ENCODE data around the gene PPP3CA.

The PPP3CA gene

GRCh38 chr4:101292901-101293300 is 54.4 kb downstream of the PPP3CA start:
- FAIRE-seq (no peak), DNase-seq (ENCODE audit: insufficient read length, low spot score) (no peak)
- TF ChIP-seq TAF1 (IDR thresholded peaks at IDR 0.05; ENCODE audit: low read depth, low read length): no peak
- no peak for TF ChIP-seq SPI1 (IDR thresholded peaks at IDR 0.05; ENCODE audit: low read depth, low read length)
- TF ChIP-seq POLR2A (IDR thresholded peaks at IDR 0.05; ENCODE audit: low read depth, low read length): no peak
- no peak for TF ChIP-seq POU2F2 (IDR thresholded peaks at IDR 0.05; ENCODE audit: low read depth, low read length)
- TF ChIP-seq POLR2AphosphoS5 (IDR thresholded peaks at IDR 0.05; ENCODE audit: low read depth, low read length): no peak
- TF ChIP-seq PAX5 (IDR thresholded peaks at IDR 0.05; ENCODE audit: insufficient read depth, low read length, severe bottlenecking): no peak

DNA sequence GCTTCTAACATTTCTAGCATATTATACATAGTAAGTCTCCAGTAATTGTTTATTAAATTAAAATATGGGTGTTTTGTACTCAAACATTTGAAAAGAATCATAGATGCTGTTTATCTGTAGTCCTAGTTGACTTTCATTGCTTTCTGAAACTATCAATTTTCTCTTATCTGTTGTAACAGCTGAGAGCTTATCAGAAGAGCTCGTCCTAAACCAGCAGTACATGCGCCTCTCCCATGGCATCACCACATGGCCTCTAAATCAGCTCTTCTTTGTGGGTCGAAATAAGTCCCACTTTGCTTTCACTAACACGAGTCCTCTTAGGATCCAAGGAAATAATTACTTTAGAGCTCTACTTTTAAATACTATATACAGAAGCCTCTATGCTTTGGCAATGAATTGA is 55.1 kb downstream of the PPP3CA start:
- DNase-seq (ENCODE audit: insufficient read length, low spot score): no peak
- TF ChIP-seq TAF1 (IDR thresholded peaks at IDR 0.05; ENCODE audit: low read depth, low read length) (no peak), POU2F2 (IDR thresholded peaks at IDR 0.05; ENCODE audit: low read depth, low read length) (no peak), POLR2AphosphoS5 (IDR thresholded peaks at IDR 0.05; ENCODE audit: low read depth, low read length) (no peak), POLR2A (IDR thresholded peaks at IDR 0.05; ENCODE audit: low read depth, low read length) (no peak), PAX5 (IDR thresholded peaks at IDR 0.05; ENCODE audit: insufficient read depth, low read length, severe bottlenecking) (no peak), SPI1 (IDR thresholded peaks at IDR 0.05; ENCODE audit: low read depth, low read length) (no peak)
- no peak for FAIRE-seq

- no peak for DNase-seq (ENCODE audit: insufficient read length, low spot score)
- FAIRE-seq: no peak
- TF ChIP-seq POLR2AphosphoS5 (IDR thresholded peaks at IDR 0.05; ENCODE audit: low read depth, low read length): no peak
- no peak for TF ChIP-seq PAX5 (IDR thresholded peaks at IDR 0.05; ENCODE audit: insufficient read depth, low read length, severe bottlenecking)
- TF ChIP-seq POLR2A (IDR thresholded peaks at IDR 0.05; ENCODE audit: low read depth, low read length): no peak
- no peak for TF ChIP-seq SPI1 (IDR thresholded peaks at IDR 0.05; ENCODE audit: low read depth, low read length)
- no peak for TF ChIP-seq POU2F2 (IDR thresholded peaks at IDR 0.05; ENCODE audit: low read depth, low read length)
Observed at GRCh38 chr4:101291198-101291597, 56.1 kb downstream of the PPP3CA start.

DNA sequence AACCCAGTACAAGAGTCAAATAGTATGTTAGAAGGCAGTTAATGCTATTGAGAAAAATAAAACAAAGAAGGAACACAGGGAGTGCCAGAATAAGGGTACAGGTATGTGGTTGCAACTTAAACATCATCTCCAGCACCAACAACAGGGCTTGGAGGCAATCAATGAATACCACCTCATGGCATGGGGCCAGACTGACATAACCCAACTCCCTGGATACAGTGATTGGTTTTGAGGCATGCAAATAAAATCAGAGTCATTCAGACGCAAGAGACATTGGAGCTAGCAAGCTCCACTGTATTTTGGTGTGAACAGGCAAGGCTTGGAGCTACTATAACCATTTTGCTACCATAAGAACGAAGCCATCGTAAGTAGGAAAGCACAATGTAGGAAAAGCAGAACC is 56.7 kb downstream of the PPP3CA start:
- no peak for DNase-seq (ENCODE audit: insufficient read length, low spot score)
- no peak for TF ChIP-seq POU2F2 (IDR thresholded peaks at IDR 0.05; ENCODE audit: low read depth, low read length)
- no peak for TF ChIP-seq PAX5 (IDR thresholded peaks at IDR 0.05; ENCODE audit: insufficient read depth, low read length, severe bottlenecking)
- no peak for TF ChIP-seq POLR2AphosphoS5 (IDR thresholded peaks at IDR 0.05; ENCODE audit: low read depth, low read length)
- TF ChIP-seq POLR2A (IDR thresholded peaks at IDR 0.05; ENCODE audit: low read depth, low read length): no peak
- TF ChIP-seq SPI1 (IDR thresholded peaks at IDR 0.05; ENCODE audit: low read depth, low read length): no peak
- TF ChIP-seq TAF1 (IDR thresholded peaks at IDR 0.05; ENCODE audit: low read depth, low read length): no peak
- FAIRE-seq: peak; percentile 50

DNA sequence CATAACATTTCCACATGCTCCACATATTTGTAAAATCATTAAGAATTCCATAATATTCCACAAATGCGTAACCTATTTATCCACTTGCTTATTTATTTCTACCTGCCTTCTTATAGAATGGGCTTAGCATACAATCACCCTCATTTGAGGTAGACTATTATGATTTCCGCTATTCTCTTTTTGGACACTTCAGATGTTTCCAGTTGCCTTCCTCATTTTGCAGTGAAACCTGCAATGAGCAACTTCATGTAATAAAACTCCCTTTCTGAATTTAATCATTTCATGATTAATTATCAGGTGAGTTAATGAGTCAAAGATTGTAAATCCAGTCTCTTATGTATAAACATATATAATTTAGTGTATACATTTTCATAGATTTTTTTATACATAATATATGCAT is 58.0 kb downstream of the PPP3CA start:
- no peak for DNase-seq (ENCODE audit: insufficient read length, low spot score)
- no peak for FAIRE-seq
- TF ChIP-seq PAX5 (IDR thresholded peaks at IDR 0.05; ENCODE audit: insufficient read depth, low read length, severe bottlenecking) (no peak), SPI1 (IDR thresholded peaks at IDR 0.05; ENCODE audit: low read depth, low read length) (no peak), TAF1 (IDR thresholded peaks at IDR 0.05; ENCODE audit: low read depth, low read length) (no peak), POLR2A (IDR thresholded peaks at IDR 0.05; ENCODE audit: low read depth, low read length) (no peak), POU2F2 (IDR thresholded peaks at IDR 0.05; ENCODE audit: low read depth, low read length) (no peak), POLR2AphosphoS5 (IDR thresholded peaks at IDR 0.05; ENCODE audit: low read depth, low read length) (no peak)

DNA sequence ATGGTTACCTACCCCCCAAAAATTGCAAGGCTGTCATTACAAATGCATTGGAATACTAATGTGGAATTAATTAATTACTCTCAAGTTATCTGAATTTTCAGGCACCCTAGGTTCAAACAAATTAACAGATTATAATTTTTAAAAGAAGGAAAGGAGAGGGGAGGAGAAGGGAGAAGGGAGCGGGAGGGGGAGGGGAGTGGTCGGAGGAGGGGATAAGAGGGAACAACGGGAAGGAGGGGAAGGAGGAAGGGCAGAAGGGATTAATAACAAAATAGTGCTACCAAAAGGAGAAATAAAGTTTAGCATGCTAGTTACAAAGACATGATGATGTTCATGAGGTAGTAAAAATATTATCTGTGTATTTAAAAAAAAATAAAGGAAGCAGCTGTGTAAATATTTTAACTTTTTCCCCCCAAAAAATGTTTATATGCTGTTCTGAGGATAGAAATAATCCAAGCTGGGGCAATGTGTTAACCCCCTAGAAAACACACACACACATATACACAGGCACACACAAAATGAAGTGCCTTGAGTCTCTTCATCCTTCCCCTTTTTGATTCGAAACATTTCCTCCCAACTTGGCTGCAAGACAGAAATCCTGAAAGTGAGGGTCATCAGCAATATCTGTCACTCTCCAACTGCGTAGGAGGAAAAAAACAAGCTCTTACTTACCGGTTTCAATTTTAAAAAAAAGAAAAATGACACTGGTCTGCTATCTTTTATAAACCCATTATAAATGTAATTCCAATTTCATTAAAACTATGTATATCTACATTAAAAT is 58.8 kb downstream of the PPP3CA start:
- FAIRE-seq (no peak), DNase-seq (ENCODE audit: insufficient read length, low spot score) (no peak)
- TF ChIP-seq SPI1 (IDR thresholded peaks at IDR 0.05; ENCODE audit: low read depth, low read length) (0 out of 2 replicates have a peak, but pooled peaks have one; percentile 12), POLR2AphosphoS5 (IDR thresholded peaks at IDR 0.05; ENCODE audit: low read depth, low read length) (no peak)

GRCh38 chr4:101287324-101287723 is 60.0 kb downstream of the PPP3CA start:
- no peak for DNase-seq (ENCODE audit: insufficient read length, low spot score)

GRCh38 chr4:101286663-101287062 is 60.7 kb downstream of the PPP3CA start:
- DNase-seq (ENCODE audit: insufficient read length, low spot score): no peak
- FAIRE-seq: no peak
- no peak for TF ChIP-seq POU2F2 (IDR thresholded peaks at IDR 0.05; ENCODE audit: low read depth, low read length)
- no peak for TF ChIP-seq PAX5 (IDR thresholded peaks at IDR 0.05; ENCODE audit: insufficient read depth, low read length, severe bottlenecking)
- TF ChIP-seq TAF1 (IDR thresholded peaks at IDR 0.05; ENCODE audit: low read depth, low read length): no peak
- no peak for TF ChIP-seq POLR2A (IDR thresholded peaks at IDR 0.05; ENCODE audit: low read depth, low read length)
- TF ChIP-seq POLR2AphosphoS5 (IDR thresholded peaks at IDR 0.05; ENCODE audit: low read depth, low read length): no peak
- TF ChIP-seq SPI1 (IDR thresholded peaks at IDR 0.05; ENCODE audit: low read depth, low read length): no peak

More at GRCh38 chr4:101287324-101287723, 60.0 kb downstream of the PPP3CA start:
- no peak for TF ChIP-seq SPI1 (IDR thresholded peaks at IDR 0.05; ENCODE audit: low read depth, low read length)
- TF ChIP-seq POLR2A (IDR thresholded peaks at IDR 0.05; ENCODE audit: low read depth, low read length): no peak
- no peak for TF ChIP-seq POLR2AphosphoS5 (IDR thresholded peaks at IDR 0.05; ENCODE audit: low read depth, low read length)
- FAIRE-seq: no peak

GRCh38 chr4:101285985-101286384 is 61.3 kb downstream of the PPP3CA start:
- TF ChIP-seq POU2F2 (IDR thresholded peaks at IDR 0.05; ENCODE audit: low read depth, low read length): no peak
- no peak for TF ChIP-seq TAF1 (IDR thresholded peaks at IDR 0.05; ENCODE audit: low read depth, low read length)
- no peak for TF ChIP-seq POLR2A (IDR thresholded peaks at IDR 0.05; ENCODE audit: low read depth, low read length)
- TF ChIP-seq POLR2AphosphoS5 (IDR thresholded peaks at IDR 0.05; ENCODE audit: low read depth, low read length): no peak
- no peak for TF ChIP-seq PAX5 (IDR thresholded peaks at IDR 0.05; ENCODE audit: insufficient read depth, low read length, severe bottlenecking)
- no peak for TF ChIP-seq SPI1 (IDR thresholded peaks at IDR 0.05; ENCODE audit: low read depth, low read length)
- FAIRE-seq (no peak), DNase-seq (ENCODE audit: insufficient read length, low spot score) (no peak)

- FAIRE-seq (no peak), DNase-seq (ENCODE audit: insufficient read length, low spot score) (no peak)
- TF ChIP-seq POLR2A (IDR thresholded peaks at IDR 0.05; ENCODE audit: low read depth, low read length): no peak
- TF ChIP-seq SPI1 (IDR thresholded peaks at IDR 0.05; ENCODE audit: low read depth, low read length): no peak
- no peak for TF ChIP-seq POLR2AphosphoS5 (IDR thresholded peaks at IDR 0.05; ENCODE audit: low read depth, low read length)
- TF ChIP-seq PAX5 (IDR thresholded peaks at IDR 0.05; ENCODE audit: insufficient read depth, low read length, severe bottlenecking): no peak
Observed at GRCh38 chr4:101284546-101284945, 62.8 kb downstream of the PPP3CA start.
